GM19372 (cell line): ENCODE measurements around the gene PDE6D.
"Not testable (repeated sequence)": the region's sequence is repeated elsewhere in the genome, so short reads cannot be mapped to it uniquely, and the experiment has no call there.

Experiments used
- ATAC-seq: cut with Tn5 transposase; IDR thresholded peaks from one replicate; pipeline ENCODE4 v1.9.1; 2021; ENCODE audit warnings: mild to moderate bottlenecking, low read depth, moderate library complexity; ENCODE audit not compliant: unreplicated experiment

PDE6D gene

DNA sequence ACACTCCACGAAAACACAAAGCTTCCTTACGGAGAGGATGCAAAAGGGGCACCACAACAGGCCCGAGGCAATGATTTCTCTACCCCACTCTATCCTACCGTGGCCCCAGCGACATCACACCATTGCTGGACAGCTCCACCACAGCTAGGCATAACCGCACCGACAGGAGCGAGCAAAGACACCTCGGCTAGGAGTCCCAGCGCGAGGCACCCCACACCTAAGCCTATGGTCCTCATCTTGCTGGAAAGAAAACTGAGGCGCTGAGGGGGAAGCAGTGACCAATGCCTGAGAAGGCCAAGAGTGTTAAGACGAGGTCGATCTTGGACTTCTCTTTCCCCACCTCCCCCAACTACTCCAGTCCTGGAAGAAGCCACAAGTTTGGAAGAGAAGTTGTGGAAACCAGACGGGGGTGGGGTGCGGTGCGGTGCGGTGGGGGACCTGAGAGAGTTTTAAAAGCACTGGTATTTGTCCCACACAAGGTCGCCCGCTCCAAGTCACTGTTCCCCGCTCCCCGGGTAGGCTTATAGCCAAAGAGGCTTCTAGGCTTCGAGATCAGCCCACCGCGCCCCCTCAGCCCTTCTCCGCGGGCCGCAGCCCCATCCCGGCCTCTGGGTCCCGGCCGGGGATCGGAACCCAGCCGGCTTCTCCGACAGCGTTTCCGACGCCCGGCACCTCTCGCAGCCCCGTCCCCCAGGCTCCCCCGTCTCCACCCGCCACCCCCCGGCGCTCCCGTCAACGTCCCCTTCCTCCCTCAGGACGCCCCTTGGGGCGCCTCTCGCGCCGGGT, 766 bp downstream of the PDE6D start:
- no peak for ATAC-seq

DNA sequence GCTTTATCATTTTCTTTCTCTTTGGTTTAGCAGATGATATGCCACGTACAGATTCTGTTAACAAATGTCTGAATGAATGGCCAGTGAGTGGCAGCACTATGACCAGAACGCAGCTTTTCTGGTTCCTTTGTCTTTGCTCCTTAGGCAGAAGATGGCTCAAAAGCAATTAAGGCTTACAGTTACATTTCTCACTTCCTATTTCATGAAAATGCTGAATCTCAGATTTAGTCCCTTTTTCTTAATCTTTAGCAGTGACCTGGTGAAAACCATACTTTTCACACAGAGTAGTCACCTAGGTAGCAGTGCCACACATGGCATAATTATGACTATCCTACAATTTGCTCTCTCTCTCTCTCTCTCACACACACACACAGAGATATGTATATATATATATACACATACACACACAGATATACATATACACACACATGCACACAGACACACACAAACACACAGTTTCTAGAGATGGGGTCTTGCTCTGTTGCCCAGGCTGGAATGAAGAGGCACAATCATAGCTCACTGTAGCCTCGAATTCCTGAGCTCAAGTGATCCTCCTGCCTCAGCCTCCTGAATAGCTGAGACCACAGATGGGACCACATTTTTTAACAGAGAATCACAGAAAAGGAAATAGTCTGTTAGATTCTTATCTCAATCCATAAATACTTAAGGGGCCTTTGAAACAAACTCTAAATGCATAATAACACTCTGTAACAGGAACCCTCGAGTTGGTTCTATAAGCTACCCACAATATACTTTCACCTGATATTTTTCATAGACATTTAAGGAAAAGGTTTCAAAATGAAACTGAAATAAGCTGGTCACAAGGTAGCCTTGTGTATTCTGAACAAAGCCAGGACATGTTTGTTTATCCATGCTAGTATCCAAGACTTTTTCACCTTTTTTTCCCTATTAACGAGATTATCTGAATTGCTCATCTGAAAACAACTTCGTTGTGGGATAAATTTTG, 11.6 kb downstream of the PDE6D start:
- ATAC-seq: no peak

DNA sequence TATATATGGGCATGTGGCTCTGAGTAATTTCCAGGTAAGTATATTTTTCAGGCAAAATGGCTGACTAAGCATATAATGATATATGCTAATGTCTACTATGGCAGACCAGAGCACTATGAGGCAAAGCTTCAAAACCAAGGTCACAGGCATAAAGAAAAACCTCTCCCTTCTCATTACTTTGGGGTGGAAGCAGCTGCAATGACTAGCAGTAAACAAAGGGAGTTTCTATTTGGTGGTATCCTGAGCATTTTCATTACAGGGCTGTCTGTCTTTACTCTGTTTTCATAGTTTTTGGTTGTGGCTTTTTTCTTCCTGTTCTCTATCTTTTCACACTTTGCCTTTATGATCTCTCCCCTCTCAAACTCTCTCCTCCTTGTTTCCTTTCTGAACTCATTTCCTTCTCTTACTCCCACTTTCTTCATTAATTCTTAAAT, 15.6 kb downstream of the PDE6D start:
- ATAC-seq: no peak

DNA sequence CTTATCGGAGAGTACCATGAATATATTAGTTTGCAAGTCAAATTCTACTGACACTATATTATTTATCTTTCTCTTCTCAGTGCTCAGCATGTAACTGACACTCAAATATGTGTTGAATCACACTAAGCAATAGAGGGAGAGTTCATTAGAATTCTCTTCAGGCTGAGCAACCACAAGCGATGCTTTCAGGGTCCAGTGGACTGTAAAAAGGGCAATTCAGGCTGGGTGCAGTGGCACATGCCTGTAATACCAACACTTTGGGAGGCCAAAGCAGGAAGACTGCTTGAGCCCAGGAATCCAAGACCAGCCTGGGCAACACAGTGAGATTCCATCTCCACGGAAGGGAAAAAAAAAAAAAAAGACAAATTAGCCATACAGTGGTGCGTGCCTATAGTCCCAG, 16.3 kb downstream of the PDE6D start:
- ATAC-seq: no peak

DNA sequence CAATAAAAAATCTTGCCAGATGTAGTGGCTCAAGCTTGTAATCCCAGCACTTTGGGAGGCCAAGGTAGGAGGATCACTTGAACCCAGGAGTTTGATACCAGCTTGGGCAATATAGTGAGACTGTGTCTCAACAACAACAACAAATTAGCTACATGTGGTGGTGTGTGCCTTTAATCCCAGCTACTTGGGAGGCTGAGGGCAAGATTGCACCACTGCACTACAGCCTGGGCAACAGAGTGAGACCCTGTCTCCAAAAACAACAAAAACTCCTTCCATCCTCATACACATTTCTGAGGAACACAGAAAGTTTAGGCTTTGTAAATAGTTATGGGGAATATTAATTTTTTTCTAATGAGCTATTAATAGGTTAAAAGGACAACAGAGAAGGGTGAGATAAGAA, 17.0 kb downstream of the PDE6D start:
- no peak for ATAC-seq

DNA sequence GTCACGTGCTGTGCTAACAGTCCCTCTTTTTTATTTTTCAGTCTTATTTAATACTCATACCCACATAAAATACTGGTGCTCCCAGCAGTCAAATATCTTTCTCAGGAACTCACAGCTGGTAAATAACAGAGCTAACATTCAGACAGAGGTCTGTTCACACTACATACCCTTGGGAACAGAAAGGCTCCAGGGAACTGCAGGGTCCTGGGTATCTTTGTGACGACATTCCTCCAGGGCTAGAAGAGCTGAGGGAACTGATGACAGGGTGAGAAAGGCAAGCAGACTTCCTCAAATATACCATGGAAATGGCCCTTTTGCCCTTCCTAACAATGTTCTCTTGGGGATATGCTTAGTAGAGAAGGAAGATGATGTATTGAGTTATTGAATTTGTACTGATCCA, 19.3 kb downstream of the PDE6D start:
- no peak for ATAC-seq

DNA sequence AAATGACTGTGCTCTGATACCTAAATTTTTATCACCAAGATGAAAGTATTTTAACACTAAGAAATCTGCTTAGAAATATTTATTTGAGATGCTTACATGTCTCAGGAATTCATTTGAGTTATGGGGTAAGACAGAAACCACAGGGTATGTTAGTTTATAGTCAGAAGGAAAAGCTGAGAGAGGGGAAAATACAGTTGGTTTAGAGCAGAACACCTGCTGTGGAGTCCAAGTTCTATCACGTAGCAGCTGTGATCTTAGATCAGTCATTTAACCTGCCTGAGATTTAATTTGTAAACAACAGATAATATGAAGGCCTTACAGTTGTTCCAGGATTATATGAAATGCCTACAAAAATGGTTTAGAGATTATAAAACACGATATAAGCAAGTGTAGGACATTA, 29.0 kb downstream of the PDE6D start:
- no peak for ATAC-seq

DNA sequence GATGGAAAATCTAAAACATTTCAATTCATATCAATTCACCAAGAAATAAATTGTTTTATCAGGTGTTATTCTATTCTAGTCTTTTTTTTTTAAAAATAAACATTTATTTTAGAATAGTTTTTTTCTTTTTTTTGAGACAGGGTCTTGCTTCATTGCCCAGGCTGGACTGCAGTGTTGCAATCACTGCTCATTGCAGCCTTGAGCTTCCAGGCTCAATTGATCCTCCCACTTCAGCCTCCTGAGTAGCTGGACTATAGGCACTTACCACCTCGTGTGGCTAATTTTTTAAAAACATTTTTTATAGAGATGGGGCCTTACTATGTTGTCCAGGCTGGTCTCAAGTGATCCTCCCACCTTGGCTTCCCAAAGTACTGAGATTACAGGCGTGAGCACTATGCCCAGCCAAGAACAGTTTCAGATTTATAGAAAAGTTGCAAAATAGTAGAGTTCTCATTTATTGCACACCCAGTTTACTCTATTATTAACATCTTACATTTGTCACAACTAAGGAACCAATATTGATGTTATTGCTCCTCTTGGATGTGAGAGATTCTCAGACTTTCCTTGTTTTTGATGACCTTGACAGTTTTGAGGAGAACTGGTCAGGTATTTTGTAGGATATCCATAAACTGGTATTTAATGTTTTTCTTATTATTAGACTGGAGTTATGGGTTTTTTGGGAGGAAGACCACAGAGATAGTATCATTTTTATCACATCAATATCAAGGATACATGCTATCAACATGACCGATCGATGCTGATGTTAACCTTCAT, 29.9 kb downstream of the PDE6D start:
- ATAC-seq: no peak

DNA sequence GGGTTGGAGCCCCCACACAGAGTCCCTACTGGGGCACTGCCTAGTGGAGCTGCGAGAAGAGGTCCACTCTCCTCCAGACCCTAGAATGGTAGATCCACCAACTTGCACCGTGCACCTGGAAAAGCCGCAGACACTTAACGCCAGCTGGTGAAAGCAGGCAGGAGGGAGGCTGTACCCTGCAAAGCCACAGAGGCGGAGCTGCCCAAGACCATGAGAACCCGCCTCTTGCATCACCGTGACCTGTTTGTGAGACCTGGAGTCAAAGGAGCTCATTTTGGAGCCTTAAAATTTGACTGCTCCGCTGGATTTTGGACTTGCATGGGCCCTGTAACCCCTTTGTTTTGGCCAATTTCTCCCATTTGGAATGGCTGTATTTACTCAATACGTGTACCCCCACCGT, 32.1 kb downstream of the PDE6D start:
- not testable (repeated sequence) for ATAC-seq

DNA sequence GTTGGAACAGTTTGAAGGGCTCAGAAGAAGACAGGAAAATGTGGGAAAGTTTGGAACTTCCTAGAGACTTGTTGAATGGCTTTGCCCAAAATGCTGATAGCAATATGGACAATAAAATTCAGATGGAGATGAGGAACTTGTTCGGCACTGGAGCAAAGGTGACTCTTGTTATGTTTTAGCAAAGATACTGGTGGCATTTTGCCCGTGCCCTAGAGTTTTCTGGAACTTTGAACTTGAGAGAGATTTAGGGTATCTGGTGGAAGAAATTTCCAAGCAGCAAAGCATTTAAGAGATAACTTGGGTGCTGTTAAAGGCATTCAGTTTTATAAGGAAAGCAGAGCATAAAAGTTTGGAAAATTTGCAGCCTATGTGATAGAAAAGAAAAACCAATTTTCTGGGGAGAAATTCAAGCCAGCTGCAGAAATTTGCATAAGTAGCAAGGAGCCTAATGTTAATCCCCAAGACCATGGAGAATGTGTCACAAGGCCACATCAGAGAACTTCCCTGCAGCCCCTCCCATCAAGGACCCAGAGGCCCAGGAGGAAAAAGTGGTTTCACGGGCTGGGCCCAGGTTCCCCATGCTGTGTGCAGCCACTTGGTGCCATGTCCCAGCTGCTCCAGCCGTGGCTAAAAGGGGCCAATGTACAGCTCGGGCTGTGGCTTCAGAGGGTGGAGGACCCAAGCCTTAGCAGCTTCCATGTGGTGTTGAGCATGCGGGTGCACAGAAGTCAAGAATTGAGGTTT, 32.8 kb downstream of the PDE6D start:
- not testable (repeated sequence) for ATAC-seq

DNA sequence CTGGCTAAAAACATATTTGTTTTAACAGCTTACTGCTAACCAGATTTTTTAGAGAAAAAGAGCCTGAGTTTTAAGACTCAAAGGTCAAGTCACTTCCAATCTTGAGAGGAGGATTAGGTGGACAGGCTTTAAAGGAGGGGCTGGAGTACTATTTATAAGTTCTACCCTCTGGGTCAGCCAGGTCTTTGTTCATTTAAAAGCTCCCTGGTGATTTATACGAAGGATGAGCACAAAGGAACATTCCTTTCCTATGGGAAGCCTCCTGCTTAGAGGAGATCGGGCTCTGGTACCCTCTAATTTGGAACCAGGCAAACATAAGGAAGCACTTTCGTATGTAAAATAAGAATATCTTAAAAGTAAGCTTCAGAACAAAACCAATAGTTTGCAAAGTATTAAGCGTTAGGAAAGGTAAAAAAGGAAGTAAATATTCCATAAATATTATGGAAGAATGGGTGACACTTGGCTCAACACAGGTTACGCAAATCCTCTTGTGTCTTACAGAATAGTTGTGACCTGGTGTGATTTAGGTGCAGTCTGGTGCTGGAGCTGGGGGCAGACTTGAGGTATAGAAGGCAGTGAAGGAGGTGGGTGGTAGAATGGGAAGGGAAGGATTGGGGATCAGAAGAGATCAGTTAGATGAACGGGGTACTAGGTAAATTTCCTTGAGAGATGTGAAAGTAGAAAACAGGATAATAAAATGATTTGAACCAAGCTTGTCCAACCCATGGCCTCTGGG, 35.6 kb downstream of the PDE6D start:
- no peak for ATAC-seq

DNA sequence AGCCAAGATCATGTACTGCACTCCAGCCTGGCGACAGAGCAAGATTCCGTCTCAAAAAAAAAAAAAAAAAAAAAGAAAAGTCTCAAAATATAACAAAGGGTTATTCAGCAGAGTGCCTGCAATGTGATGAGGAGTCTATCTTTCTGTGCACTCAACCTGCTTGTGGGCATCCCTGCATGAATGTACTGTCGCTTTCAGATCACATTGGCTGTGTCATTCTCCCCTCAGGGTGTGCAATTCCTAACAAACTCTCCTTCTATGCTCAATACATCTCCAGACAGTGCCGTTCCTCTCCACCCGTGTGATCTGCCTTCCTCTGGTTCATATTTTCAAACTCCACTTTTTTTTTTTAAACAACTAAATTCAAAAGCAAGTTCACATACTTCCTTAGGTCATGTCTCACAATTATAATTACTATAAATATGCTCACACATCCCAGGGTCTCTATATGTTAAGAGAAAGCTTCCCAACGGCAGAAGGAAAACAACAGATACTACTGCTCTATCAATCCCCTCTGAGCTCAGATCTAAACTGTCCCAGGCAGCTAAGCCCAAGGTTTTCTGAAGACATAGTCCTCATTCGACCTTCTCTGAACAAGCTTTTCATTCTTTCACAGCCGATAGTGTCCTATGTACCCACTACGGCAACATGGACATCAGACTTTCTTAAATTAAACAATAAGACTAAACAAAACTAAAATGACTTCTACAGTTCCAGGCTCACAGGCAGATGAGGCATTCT, 37.5 kb downstream of the PDE6D start:
- no peak for ATAC-seq

DNA sequence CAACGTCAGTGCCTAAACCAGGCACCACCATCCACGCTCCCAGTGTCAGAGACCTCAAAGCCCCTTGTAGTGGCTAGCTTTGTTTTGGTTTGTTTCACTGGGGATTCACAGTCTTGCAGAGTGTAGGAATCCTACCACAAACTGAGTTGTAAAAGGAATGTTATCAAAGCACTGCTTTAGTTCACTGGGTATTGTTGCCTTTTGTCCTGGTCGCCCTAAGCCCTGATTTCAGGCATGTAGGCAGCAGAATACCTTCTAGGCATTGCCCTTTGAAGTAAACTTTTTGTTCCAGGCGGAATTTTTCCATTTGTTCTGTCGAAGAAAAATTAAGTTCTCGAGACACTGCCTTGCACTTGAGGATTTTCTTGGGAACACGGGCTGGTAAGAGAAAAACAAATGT, 43.3 kb downstream of the PDE6D start:
- no peak for ATAC-seq

DNA sequence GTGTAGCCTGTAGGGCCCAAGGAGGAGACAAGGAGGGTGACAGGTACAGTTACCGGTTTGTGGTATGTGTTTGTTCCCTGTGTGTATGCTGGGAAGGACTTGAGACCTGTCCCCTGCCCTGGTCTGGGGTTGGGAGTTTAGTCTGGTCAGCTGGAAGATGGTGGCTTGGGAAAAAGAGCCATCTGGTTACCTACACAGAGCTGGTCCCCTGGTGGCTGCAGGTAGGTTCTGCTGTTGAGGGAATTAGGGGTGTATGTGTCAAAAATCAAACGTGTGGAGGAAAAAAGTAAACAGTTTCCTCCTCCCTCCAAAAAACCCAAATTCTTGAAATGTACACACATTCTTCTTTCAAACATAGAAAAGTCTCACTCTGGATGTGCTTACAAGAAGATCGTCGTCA, 48.5 kb downstream of the PDE6D start:
- no peak for ATAC-seq

DNA sequence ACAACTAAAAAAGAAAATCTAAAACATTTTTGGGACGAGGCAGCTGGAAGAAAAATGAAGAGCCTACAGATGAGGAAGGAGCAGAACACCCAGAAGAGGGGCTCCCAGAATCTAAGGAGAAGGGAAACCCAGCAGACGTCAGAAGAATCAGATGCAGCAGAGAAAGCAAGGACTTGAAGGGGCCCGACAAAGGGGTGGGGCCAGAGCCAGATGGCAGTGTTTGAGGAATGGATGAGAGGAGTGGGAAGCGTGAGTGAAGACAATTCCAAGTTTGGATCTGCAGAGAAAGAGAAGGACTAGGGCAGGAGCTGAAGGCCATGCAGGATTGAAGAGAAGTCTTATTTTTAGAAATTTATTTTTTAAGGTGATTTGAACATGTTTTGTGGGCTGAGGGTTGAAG, 53.5 kb downstream of the PDE6D start:
- no peak for ATAC-seq

DNA sequence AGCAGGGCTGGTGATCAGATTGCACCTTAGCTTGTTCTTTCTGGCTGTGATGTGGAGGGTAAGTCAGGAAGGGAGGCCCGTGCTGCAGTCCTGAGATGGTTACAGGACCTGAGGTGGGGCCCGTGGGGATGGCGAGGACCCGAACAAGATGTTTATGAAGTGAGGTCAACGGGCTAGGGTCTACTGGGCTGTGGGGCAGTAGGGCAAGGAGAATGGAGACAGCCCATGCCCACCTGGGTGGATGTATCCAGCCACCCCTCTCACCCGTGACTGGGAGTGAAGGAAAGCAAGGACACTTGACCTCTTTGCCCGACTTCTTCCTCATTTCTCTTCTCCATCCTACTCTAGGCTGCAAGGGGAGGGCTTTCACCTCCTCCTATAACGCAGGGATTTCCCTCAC, 54.8 kb downstream of the PDE6D start:
- ATAC-seq: no peak

DNA sequence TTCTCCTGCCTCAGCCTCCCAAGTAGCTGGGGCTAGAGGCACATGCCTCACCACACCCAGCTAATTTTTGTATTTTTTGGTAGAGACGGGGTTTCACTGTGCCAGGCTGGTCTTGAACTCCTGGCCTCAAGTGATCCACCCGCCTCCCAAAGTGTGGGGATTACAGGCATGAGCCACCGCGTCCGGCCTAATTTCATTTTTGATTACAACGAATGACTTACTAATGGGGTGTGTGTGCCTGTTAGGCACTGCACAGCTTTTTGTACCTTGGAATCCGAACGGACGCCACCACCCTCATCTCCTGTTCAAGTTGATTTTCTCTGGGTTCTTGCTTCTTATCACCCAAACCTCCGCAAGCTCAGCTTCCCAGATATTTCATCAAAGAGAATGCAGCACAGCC, 55.6 kb downstream of the PDE6D start:
- ATAC-seq: no peak

DNA sequence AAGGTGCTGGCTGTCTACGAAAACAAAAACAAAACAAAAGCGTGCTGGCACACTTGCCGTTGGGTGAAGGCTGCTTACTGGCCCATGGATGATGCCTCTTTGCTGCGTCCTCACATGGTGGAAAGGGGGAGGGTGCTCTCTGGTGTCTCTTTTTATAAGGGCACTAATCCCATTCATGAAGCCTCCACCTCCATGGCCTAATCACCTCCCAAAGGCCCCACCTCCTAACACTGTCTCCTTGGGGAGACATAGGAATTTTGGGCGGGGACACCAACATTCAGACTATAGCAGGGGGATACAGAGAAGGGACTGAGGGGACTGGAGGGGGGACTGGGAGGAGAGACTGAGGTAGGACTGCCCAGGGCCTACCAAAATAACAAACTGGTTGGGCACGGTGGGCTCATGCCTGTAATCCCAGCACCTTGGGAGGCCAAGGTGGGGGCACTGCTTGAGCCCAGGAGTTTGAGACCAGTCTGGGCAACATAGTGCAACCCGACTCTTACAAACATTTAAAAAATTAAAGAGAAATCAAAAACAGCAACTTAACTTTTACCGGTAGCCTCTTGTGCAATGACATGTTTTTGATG, 58.3 kb downstream of the PDE6D start:
- ATAC-seq: no peak
